Lower leg skin (tissue), 3 donors: ENCODE data around the gene B3GNT5.

ENCODE experiments used
- CTCF ChIP-seq, 3 donors: fragments of 450-650 bp; IDR thresholded peaks; one replicate each; pipeline ENCODE4 v1.5.1; 2016; ENCODE audit warnings: antibody characterized with exemption in 3 of 3, mild to moderate bottlenecking in 3 of 3, moderate library complexity in 2 of 3
- POLR2A ChIP-seq, 2 donors: fragments of 450-650 bp; IDR thresholded peaks; one replicate each; pipeline ENCODE4 v1.6.1; 2016 to 2017; ENCODE audit warnings: antibody characterized with exemption in 2 of 2, mild to moderate bottlenecking in 1 of 2, moderate library complexity in 1 of 2

GRCh38 chr3:183252118-183252782, 803 bp upstream of the B3GNT5 start:
- TF ChIP-seq CTCF (IDR thresholded peaks at IDR 0.05) = no peak
- TF ChIP-seq POLR2A (IDR thresholded peaks at IDR 0.05) = no peak
